ENCODE measurements around the gene ITGA1.
"Not testable (repeated sequence)": the region's sequence is repeated elsewhere in the genome, so short reads cannot be mapped to it uniquely, and the experiment has no call there.

- not testable (repeated sequence) for TF ChIP-seq CTCF, POLR2A (IDR thresholded peaks at IDR 0.05)
Observed at GRCh38 chr5:52818807-52819206, 31.1 kb downstream of the ITGA1 start.
